HEK293 (cell line): ENCODE data around the gene EIF1AD.

Experiments used
- CTCF ChIA-PET: fragments of 350-600 bp; formaldehyde crosslinking; extraction: SDS; loops from one replicate; lab custom pipeline; 2021; ENCODE audit warnings: antibody characterized with exemption; lab: Yijun Ruan, JAX
- POLR2A ChIA-PET: fragments of 300-600 bp; formaldehyde crosslinking; extraction: SDS; loops from one replicate; lab custom pipeline; 2020; ENCODE audit warnings: antibody characterized with exemption, inconsistent platforms; lab: Yijun Ruan, JAX
- H3K27ac ChIP-seq: fragments of 200-500 bp; sonication (Bioruptor generic); 2 replicates; pipeline ENCODE4 v1.5.1; 2014; ENCODE audit warnings: low read depth, low read length, control low read depth, inconsistent platforms; ENCODE audit errors: extremely low read depth
- H3K36me3 ChIP-seq, 2 experiments: fragments of 200-500 bp in 1 of 2; sonication (Bioruptor generic) in 1 of 2; 1 replicate in 1 of 2; 2 replicates in 1 of 2; pipeline ENCODE4 v1.5.1; 2014 to 2017; ENCODE audit warnings: inconsistent platforms in 2 of 2, low read length in 2 of 2; ENCODE audit not compliant: control insufficient read depth in 2 of 2, insufficient read depth in 1 of 2
- H3K4me1 ChIP-seq: fragments of 200-500 bp; sonication (Bioruptor generic); 2 replicates; pipeline ENCODE4 v1.5.1; 2014; ENCODE audit warnings: mild to moderate bottlenecking, low read length, inconsistent platforms; ENCODE audit not compliant: control insufficient read depth, insufficient read depth
- H3K4me3 ChIP-seq: 2 replicates; pipeline ENCODE4 v1.5.1; 2011; ENCODE audit warnings: low read depth, mild to moderate bottlenecking, control low read depth, low read length, moderate library complexity
- H3K9me3 ChIP-seq: fragments of 200-500 bp; sonication (Bioruptor generic); 2 replicates; pipeline ENCODE4 v1.5.1; 2014; ENCODE audit warnings: low read depth, low read length, inconsistent platforms; ENCODE audit not compliant: control insufficient read depth, insufficient read depth
- GLIS2 ChIP-seq: fragments of 450-650 bp; formaldehyde crosslinking; IDR thresholded peaks from 2 replicates; pipeline ENCODE4 v1.5.1; 2016; ENCODE audit warnings: missing biosample characterization, missing genetic modification characterization
- HOXD13 ChIP-seq: sonication (generic); formaldehyde crosslinking; IDR thresholded peaks from 2 replicates; pipeline ENCODE4 v1.8.0; 2022; ENCODE audit warnings: missing genetic modification reagents, borderline replicate concordance
- IKZF3 ChIP-seq: fragments of 450-650 bp; IDR thresholded peaks from 2 replicates; pipeline ENCODE4 v1.5.0; 2018; ENCODE audit warnings: missing biosample characterization, mild to moderate bottlenecking, missing genetic modification characterization, moderate library complexity
- KLF16 ChIP-seq: fragments of 450-650 bp; formaldehyde crosslinking; IDR thresholded peaks from 2 replicates; pipeline ENCODE4 v1.5.1; 2017; ENCODE audit warnings: missing biosample characterization, missing genetic modification characterization
- KLF17 ChIP-seq: fragments of 450-650 bp; formaldehyde crosslinking; IDR thresholded peaks from 2 replicates; pipeline ENCODE4 v1.5.1; 2016; ENCODE audit warnings: missing biosample characterization, missing genetic modification characterization
- MYNN ChIP-seq: fragments of 450-650 bp; formaldehyde crosslinking; IDR thresholded peaks from 2 replicates; pipeline ENCODE4 v1.5.1; 2016; ENCODE audit warnings: missing biosample characterization, missing genetic modification characterization, borderline replicate concordance
- OVOL3 ChIP-seq: fragments of 450-650 bp; formaldehyde crosslinking; IDR thresholded peaks from 2 replicates; pipeline ENCODE4 v1.5.1; 2016; ENCODE audit warnings: missing biosample characterization, missing genetic modification characterization
- PRDM4 ChIP-seq: fragments of 450-650 bp; formaldehyde crosslinking; IDR thresholded peaks from 2 replicates; pipeline ENCODE4 v1.5.1; 2017; ENCODE audit warnings: missing biosample characterization, missing genetic modification characterization
- SCRT1 ChIP-seq: fragments of 450-650 bp; formaldehyde crosslinking; IDR thresholded peaks from 2 replicates; pipeline ENCODE4 v1.5.1; 2016; ENCODE audit warnings: missing biosample characterization, missing genetic modification characterization, borderline replicate concordance
- ZBTB21 ChIP-seq: fragments of 450-650 bp; formaldehyde crosslinking; IDR thresholded peaks from 2 replicates; pipeline ENCODE4 v1.5.1; 2017; ENCODE audit warnings: missing biosample characterization, missing genetic modification characterization
- ZBTB49 ChIP-seq: fragments of 450-650 bp; formaldehyde crosslinking; IDR thresholded peaks from 2 replicates; pipeline ENCODE4 v1.5.1; 2016; ENCODE audit warnings: missing biosample characterization, missing genetic modification characterization, low read depth
- ZFP37 ChIP-seq: fragments of 450-650 bp; formaldehyde crosslinking; IDR thresholded peaks from 2 replicates; pipeline ENCODE4 v1.5.1; 2016; ENCODE audit warnings: missing biosample characterization, missing genetic modification characterization
- ZNF10 ChIP-seq: fragments of 450-650 bp; formaldehyde crosslinking; IDR thresholded peaks from 2 replicates; pipeline ENCODE4 v1.5.1; 2017; ENCODE audit warnings: missing biosample characterization, missing genetic modification characterization
- ZNF157 ChIP-seq: fragments of 450-650 bp; formaldehyde crosslinking; IDR thresholded peaks from 2 replicates; pipeline ENCODE4 v1.5.1; 2016; ENCODE audit warnings: missing biosample characterization, missing genetic modification characterization
- ZNF223 ChIP-seq: fragments of 450-650 bp; formaldehyde crosslinking; IDR thresholded peaks from 2 replicates; pipeline ENCODE4 v1.5.1; 2016; ENCODE audit warnings: missing biosample characterization, missing genetic modification characterization
- ZNF239 ChIP-seq: fragments of 450-650 bp; formaldehyde crosslinking; IDR thresholded peaks from 2 replicates; pipeline ENCODE4 v1.5.1; 2016; ENCODE audit warnings: missing biosample characterization, missing genetic modification characterization
- ZNF26 ChIP-seq: fragments of 450-650 bp; formaldehyde crosslinking; IDR thresholded peaks from 2 replicates; pipeline ENCODE4 v1.5.1; 2016; ENCODE audit warnings: missing biosample characterization, missing genetic modification characterization
- ZNF341 ChIP-seq: fragments of 450-650 bp; formaldehyde crosslinking; IDR thresholded peaks from 2 replicates; pipeline ENCODE4; 2016; ENCODE audit warnings: low read depth, missing biosample characterization, missing genetic modification characterization
- ZNF398 ChIP-seq: fragments of 450-650 bp; formaldehyde crosslinking; IDR thresholded peaks from 2 replicates; pipeline ENCODE4 v1.5.1; 2017; ENCODE audit warnings: missing biosample characterization, missing genetic modification characterization
- ZNF404 ChIP-seq: fragments of 450-650 bp; formaldehyde crosslinking; IDR thresholded peaks from 2 replicates; pipeline ENCODE4 v1.5.1; 2017; ENCODE audit warnings: missing biosample characterization, missing genetic modification characterization
- ZNF416 ChIP-seq: fragments of 450-650 bp; formaldehyde crosslinking; IDR thresholded peaks from 2 replicates; pipeline ENCODE4 v1.5.1; 2016; ENCODE audit warnings: missing biosample characterization, missing genetic modification characterization
- ZNF560 ChIP-seq: fragments of 450-650 bp; formaldehyde crosslinking; IDR thresholded peaks from 2 replicates; pipeline ENCODE4 v1.5.1; 2017; ENCODE audit warnings: missing biosample characterization, missing genetic modification characterization, borderline replicate concordance
- ZNF621 ChIP-seq: fragments of 450-650 bp; formaldehyde crosslinking; IDR thresholded peaks from 2 replicates; pipeline ENCODE4 v1.5.1; 2017; ENCODE audit warnings: missing biosample characterization, missing genetic modification characterization
- ZNF837 ChIP-seq: fragments of 450-650 bp; formaldehyde crosslinking; IDR thresholded peaks from 2 replicates; pipeline ENCODE4 v1.5.1; 2016; ENCODE audit warnings: missing biosample characterization, missing genetic modification characterization

EIF1AD gene

GRCh38 chr11:65977621-65978390, 24.2 kb downstream of the EIF1AD start:
- ChIA-PET POLR2A (interaction anchor here (0.8 kb wide), 1 partner anchor 126 kb away, joined by 3 read pairs; no protein-coding TSS in a partner anchor), CTCF (no interaction called here)
- Histone ChIP-seq H3K36me3 (peaks cover 0 to 53% of the 10 kb centered on the region in 2 experiments; a peak in 2 of 3 replicates), H3K4me1 (no peaks in the 10 kb centered on the region), H3K9me3 (no peaks in the 10 kb centered on the region), H3K4me3 (no peak overlapping the region), H3K27ac (no peak overlapping the region)
- no peak for TF ChIP-seq ZNF398 (tag by site-specific recombination)
- TF ChIP-seq MYNN (tag by site-specific recombination), result no peak
- TF ChIP-seq OVOL3 (tag by site-specific recombination), result no peak
- no peak for TF ChIP-seq ZNF837 (tag by site-specific recombination)
- TF ChIP-seq ZBTB21 (tag by site-specific recombination), result no peak
- TF ChIP-seq SCRT1 (tag by site-specific recombination), result no peak
- no peak for TF ChIP-seq ZNF560 (tag by site-specific recombination)
- TF ChIP-seq ZFP37 (tag by site-specific recombination), result no peak
- no peak for TF ChIP-seq ZNF239 (tag by site-specific recombination)
- TF ChIP-seq KLF16 (tag by site-specific recombination), result no peak

GRCh38 chr11:65976216-65977176, 25.5 kb downstream of the EIF1AD start:
- ChIA-PET POLR2A (interaction anchor here (0.8 kb wide), 1 partner anchor 125 kb away, joined by 3 read pairs; no protein-coding TSS in a partner anchor), CTCF (interaction anchor here (1.2 to 1.4 kb wide), 2 partner anchors 89 to 91 kb away, joined by 3 read pairs; no protein-coding TSS in a partner anchor)
- Histone ChIP-seq H3K4me1 (no peaks in the 10 kb centered on the region), H3K36me3 (peaks cover 0 to 63% of the 10 kb centered on the region in 2 experiments; a peak in 2 of 3 replicates), H3K4me3 (no peak overlapping the region), H3K9me3 (no peaks in the 10 kb centered on the region), H3K27ac (no peak overlapping the region)
- TF ChIP-seq ZNF621, result no peak
- no peak for TF ChIP-seq ZNF157 (tag by site-specific recombination)
- TF ChIP-seq ZNF26 (tag by site-specific recombination), result no peak
- no peak for TF ChIP-seq ZNF10
- no peak for TF ChIP-seq KLF17 (tag by site-specific recombination)
- TF ChIP-seq ZBTB49, result no peak
- no peak for TF ChIP-seq ZNF223 (tag by site-specific recombination)
- TF ChIP-seq ZNF416 (tag by site-specific recombination), result no peak
- TF ChIP-seq GLIS2 (tag by site-specific recombination), result no peak
- TF ChIP-seq PRDM4, result no peak
- no peak for TF ChIP-seq ZNF341 (tag by site-specific recombination)
- no peak for TF ChIP-seq ZNF404 (tag by site-specific recombination)
- TF ChIP-seq IKZF3 (tag by site-specific recombination), result no peak
- no peak for TF ChIP-seq HOXD13
